GM18502 (cell line): ENCODE data around the gene ZNF470.

Experiments used
- ATAC-seq: cut with Tn5 transposase; IDR thresholded peaks from one replicate; pipeline ENCODE4 v1.9.1; 2021; ENCODE audit warnings: mild to moderate bottlenecking; ENCODE audit not compliant: unreplicated experiment, poor library complexity

The ZNF470 gene

GRCh38 chr19:56603829-56604228, 36.6 kb downstream of the ZNF470 start:
- ATAC-seq = no peak

GRCh38 chr19:56608274-56608964, 41.2 kb downstream of the ZNF470 start:
- ATAC-seq = no peak

DNA sequence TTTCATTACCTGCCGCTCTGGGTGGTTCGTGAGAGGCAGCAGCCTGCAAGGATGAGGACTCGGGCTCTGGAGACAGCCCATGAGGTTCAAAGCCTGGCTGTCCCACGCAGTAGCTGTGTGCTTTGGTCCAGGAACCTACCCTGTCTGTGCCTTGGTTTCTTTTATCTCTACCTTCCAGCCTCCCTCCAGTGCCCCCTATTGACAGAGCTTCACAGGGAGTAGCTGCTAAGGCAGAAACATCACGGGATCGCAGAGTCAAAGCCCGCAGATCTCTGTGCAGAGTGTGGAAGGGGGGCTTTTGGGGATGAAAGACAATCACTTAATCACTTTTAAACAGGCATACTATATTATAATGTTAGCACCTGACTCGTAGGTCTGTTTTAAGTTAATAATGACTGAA, 44.0 kb downstream of the ZNF470 start:
- ATAC-seq = no peak

DNA sequence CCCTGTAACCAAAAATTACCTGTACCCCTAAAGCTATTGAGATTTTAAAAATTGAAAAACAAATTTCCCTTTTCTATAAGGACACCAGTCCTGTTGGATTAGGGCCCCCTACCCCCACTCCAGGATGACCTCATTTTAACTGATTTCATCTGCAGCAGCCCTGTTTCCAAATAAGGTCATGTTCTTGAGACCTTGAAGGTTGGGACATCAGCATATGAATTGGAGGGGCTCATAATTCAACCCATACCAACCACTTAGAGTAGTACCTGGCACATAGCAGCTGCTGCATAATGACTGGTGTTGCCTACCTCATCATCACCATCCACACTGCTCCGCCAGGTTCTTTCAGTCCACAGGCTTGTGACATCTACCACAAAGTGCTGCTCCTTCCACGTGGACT, 45.5 kb downstream of the ZNF470 start:
- ATAC-seq = no peak

DNA sequence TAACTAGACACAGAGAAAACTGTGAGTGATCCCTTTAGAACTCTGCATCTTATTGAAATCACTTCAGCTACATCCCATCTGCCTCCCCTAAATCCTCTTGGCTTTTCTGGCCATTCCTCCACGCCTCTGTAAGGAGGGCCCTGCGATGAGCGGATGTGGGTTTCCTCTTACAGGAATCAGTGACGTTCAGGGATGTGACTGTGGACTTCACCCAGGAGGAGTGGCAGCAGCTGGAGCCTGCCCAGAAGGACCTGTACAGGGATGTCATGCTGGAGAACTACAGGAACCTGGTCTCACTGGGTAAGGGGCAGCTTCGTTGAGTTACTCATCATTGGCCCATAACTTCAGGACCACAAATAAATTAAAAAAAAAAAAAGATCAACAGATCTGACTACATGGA, 46.4 kb downstream of the ZNF470 start:
- ATAC-seq = no peak

- ATAC-seq = no peak
These were observed 50.3 kb downstream of the ZNF470 start for GRCh38 chr19:56617531-56617930.

GRCh38 chr19:56619121-56619520, 51.9 kb downstream of the ZNF470 start:
- ATAC-seq = no peak

DNA sequence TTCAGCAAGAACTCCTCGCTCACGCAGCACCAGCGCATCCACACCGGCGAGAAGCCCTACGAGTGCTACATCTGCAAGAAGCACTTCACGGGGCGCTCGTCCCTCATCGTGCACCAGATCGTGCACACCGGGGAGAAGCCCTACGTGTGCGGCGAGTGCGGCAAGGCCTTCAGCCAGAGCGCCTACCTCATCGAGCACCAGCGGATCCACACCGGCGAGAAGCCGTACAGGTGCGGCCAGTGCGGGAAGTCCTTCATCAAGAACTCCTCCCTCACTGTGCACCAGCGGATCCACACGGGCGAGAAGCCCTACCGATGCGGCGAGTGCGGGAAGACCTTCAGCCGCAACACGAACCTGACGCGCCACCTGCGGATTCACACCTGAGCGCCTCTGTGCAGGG, 55.1 kb downstream of the ZNF470 start:
- ATAC-seq = no peak

- no peak for ATAC-seq
These were observed 55.7 kb downstream of the ZNF470 start for GRCh38 chr19:56623006-56623405.

GRCh38 chr19:56625708-56626107, 58.4 kb downstream of the ZNF470 start:
- ATAC-seq = no peak

DNA sequence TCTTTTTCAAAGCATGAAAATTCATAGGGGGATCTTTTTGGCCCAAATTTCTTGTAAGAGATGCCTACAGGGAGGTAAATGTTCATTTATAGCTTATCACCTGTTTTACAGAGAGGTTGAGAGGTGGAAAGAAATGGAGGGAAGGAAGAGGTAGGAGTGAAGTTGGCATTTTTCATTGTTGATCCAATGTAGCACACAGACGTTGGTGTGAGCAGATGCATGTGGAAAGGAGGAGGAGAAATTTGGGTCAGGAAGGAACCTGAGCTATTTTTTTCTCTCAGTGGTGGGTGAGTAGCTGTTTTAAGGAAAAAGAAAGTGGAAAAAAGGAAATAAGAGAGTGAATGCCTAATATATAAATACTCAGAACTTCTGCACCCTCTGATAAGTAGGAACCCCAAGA, 65.8 kb downstream of the ZNF470 start:
- no peak for ATAC-seq

GRCh38 chr19:56637976-56638555, 70.8 kb downstream of the ZNF470 start:
- no peak for ATAC-seq
